HT1080 (cell line): ENCODE measurements around the gene TBCC. TPM values are rescaled to one million over a fixed set of nuclear protein-coding genes. Genes with fewer than 3 reads are reported as not detected.

Experiments used
- DNase-seq: peaks from one replicate; pipeline ENCODE4 v3.0.0-alpha.2; 2015; ENCODE audit warnings: low read depth
- total RNA-seq: library from RNA; depleted of rRNA; stranded (reverse); fragments of >200 nt; shearing (Covaris generic); gene quantifications from 2 replicates; pipeline ENCODE4 v1.2.3, GENCODE V29; 2014; rRNA removed

TBCC gene
- total RNA-seq, 1 experiment from 2014 or later: 44.9 TPM

GRCh38 chr6:42697268-42697655 is 48.6 kb downstream of the TBCC start:
- no peak for DNase-seq

GRCh38 chr6:42696526-42697267 is 49.2 kb downstream of the TBCC start:
- DNase-seq: no peak

- DNase-seq: no peak
These were observed 51.3 kb downstream of the TBCC start for GRCh38 chr6:42694586-42694985.

Other genes with a start within 250 kb of the TBCC start
- 13.0 and 14.9 TPM in 2 replicates for gene UBR2, start 182.1 kb downstream of the TBCC start, total RNA-seq
- gene PRPH2, start 23.5 kb downstream of the TBCC start, total RNA-seq: not detected in 2 replicates
- gene BICRAL, start 35.9 kb upstream of the TBCC start, total RNA-seq: 3.4 and 4.9 TPM in 2 replicates
- 139 and 142 TPM in 2 replicates for gene RPL7L1, start 133.5 kb upstream of the TBCC start, total RNA-seq
- gene PTCRA, start 169.9 kb upstream of the TBCC start, total RNA-seq: not detected in 2 replicates
- 39.9 and 45.3 TPM in 2 replicates for gene CNPY3, start 183.4 kb upstream of the TBCC start, total RNA-seq
- not detected in 2 replicates for gene GNMT, start 214.7 kb upstream of the TBCC start, total RNA-seq
- gene PEX6, start 233.1 kb upstream of the TBCC start, total RNA-seq: 21.2 and 25.4 TPM in 2 replicates
- gene PPP2R5D, start 238.5 kb upstream of the TBCC start, total RNA-seq: 37.2 and 43.5 TPM in 2 replicates